OCI-LY7 (cell line): ENCODE results near the gene BCL3.

Source experiments
- CTCF ChIP-seq: fragments of 200-600 bp; sonication (generic); conservative IDR thresholded peaks from 2 replicates; pipeline ENCODE4 v1.5.1; 2014; ENCODE audit warnings: mild to moderate bottlenecking, antibody characterized with exemption, low read length, moderate library complexity, mixed read lengths
- EZH2phosphoT487 ChIP-seq: fragments of 200-600 bp; sonication (generic); IDR thresholded peaks from 2 replicates; pipeline ENCODE4 v1.6.1; 2018; ENCODE audit warnings: low read depth, borderline replicate concordance, mild to moderate bottlenecking, mixed run types, antibody characterized with exemption, low read length, moderate library complexity, mixed read lengths

GRCh38 chr19:44728178-44728577 lies 20.3 kb upstream of the BCL3 start:
- TF ChIP-seq CTCF, result no peak
- TF ChIP-seq EZH2phosphoT487, result no peak
